ENCODE results near the gene PLAC9. TPM values are rescaled to one million over a fixed set of nuclear protein-coding genes. Genes with fewer than 3 reads are reported as not detected.
"Not testable (repeated sequence)": the region's sequence is repeated elsewhere in the genome, so short reads cannot be mapped to it uniquely, and the experiment has no call there.

Gene PLAC9
- total RNA-seq, 3 donors from 2014 or later: 7.5 to 66.2 (median 13.4) TPM

DNA sequence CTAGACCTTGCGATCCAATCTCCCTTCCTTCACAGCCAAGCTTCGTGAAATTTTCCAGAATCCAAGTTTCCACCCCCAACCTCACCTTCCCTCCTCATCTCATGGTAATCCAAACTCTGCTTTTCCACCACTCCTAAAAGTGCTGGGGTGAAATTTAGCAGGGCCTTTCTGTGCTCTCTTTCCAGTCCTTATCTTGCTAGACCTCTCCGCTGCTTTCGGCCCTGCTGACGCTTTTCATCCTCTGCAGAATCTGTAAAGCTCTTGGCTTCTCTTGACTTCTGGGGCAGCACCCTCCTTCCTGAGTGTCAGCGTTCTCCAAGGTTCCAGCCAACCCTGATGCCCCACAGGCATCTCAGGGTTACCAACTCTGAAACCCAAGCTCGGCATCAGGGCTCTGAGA, 7.7 kb downstream of the PLAC9 start:
- DNase-seq (ENCODE audit: low spot score in 2 of 2): no peak
- H3K9me3 ChIP-seq: no peaks in the 10 kb centered on the region
- H3K27me3 ChIP-seq: no peaks in the 10 kb centered on the region
- no peaks in the 10 kb centered on the region for H3K36me3 ChIP-seq
- intact Hi-C loops (cut with DNase I; ENCODE audit: low total_unique reads): loop anchor here (5.0 kb wide), 1 partner anchor 77 kb away; no protein-coding TSS in a partner anchor
- no peak for TF ChIP-seq POLR2A (IDR thresholded peaks at IDR 0.05)
- TF ChIP-seq, protein P1, sequence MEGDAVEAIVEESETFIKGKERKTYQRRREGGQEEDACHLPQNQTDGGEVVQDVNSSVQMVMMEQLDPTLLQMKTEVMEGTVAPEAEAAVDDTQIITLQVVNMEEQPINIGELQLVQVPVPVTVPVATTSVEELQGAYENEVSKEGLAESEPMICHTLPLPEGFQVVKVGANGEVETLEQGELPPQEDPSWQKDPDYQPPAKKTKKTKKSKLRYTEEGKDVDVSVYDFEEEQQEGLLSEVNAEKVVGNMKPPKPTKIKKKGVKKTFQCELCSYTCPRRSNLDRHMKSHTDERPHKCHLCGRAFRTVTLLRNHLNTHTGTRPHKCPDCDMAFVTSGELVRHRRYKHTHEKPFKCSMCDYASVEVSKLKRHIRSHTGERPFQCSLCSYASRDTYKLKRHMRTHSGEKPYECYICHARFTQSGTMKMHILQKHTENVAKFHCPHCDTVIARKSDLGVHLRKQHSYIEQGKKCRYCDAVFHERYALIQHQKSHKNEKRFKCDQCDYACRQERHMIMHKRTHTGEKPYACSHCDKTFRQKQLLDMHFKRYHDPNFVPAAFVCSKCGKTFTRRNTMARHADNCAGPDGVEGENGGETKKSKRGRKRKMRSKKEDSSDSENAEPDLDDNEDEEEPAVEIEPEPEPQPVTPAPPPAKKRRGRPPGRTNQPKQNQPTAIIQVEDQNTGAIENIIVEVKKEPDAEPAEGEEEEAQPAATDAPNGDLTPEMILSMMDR (IDR thresholded peaks at IDR 0.05): no peak
- TF ChIP-seq POLR2AphosphoS5 (IDR thresholded peaks at IDR 0.05): no peak
- H3K4me1 ChIP-seq: peaks cover 0 to 11% of the 10 kb centered on the region in 2 donors
- H3K27ac ChIP-seq: no peak overlapping the region
- H3K4me3 ChIP-seq: no peak overlapping the region

DNA sequence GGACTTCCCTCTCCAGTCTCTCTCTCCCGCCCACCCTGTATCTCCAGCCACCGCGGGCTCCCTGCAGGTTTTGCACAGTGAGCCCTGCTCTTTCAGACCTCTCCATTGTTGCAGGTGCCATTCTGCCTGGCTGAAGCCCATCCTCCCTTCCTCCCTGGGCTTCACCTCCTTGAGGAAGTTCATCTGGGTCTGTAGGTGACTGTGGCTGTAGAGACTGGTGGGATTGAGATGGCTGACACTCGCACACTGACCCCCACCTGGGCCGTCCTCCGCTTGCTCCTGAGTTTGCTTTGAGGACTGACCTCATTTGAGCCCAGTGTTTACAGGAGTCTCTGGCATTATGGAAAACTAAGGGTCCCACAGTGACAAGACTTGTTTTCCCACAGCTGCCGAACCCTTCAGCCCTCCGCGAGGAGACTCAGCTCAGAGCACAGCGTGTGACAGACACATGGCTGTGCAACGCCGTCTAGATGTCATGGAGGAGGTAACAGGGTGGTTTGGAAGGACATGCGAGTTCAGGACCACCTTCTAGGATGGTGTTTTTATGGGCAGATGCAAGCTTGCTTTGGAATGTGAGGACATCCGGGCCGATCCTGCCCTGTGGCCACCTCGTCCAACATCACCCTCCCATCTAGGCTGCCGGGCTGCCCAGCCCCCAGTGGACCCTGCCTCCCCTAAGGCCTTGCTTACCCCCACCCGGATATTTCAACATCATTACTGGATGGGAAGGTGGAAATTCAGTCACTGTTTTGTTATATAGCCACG, 9.3 kb downstream of the PLAC9 start:
- peaks cover 0 to 11% of the 10 kb centered on the region in 2 donors for H3K4me1 ChIP-seq
- TF ChIP-seq, protein P1 (IDR thresholded peaks at IDR 0.05): no peak
- TF ChIP-seq POLR2AphosphoS5 (IDR thresholded peaks at IDR 0.05): no peak
- TF ChIP-seq POLR2A (IDR thresholded peaks at IDR 0.05): no peak
- H3K27me3 ChIP-seq: no peaks in the 10 kb centered on the region
- intact Hi-C loops (cut with DNase I; ENCODE audit: low total_unique reads): loop anchor here (5.0 kb wide), 1 partner anchor 75 kb away; no protein-coding TSS in a partner anchor
- H3K4me3 ChIP-seq: no peak overlapping the region
- no peaks in the 10 kb centered on the region for H3K9me3 ChIP-seq
- H3K36me3 ChIP-seq: no peaks in the 10 kb centered on the region
- H3K27ac ChIP-seq: no peak overlapping the region
- DNase-seq (ENCODE audit: low spot score in 2 of 2): no peak

DNA sequence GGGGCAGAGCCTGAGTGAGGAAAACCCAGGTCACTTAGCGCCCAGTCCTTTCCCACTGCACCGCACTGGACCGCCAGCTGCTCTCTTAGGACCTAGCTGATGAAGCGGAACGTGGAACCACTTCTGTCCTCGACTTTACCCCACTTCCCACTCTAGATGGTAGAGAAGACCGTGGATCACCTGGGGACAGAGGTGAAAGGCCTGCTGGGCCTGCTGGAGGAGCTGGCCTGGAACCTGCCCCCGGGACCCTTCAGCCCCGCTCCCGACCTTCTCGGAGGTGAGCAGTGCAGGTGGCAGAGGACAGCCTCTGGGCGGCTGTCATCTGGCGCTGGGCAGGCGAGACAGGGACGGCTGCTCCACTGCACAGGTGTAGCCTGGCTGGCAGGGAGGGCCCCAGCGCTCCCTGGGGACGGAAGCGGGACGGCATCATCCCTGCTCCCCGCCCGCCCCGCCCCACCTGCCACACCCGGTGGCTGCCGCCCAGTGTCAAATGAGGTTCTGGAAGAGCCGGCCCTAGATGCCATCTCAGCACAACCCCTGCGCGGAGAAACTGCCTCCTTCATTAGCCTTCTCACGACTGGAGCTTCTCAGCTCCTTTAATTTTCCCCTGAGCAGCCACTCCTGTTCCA, 11.7 kb downstream of the PLAC9 start:
- no peak for DNase-seq (ENCODE audit: low spot score in 2 of 2)
- Histone ChIP-seq H3K27ac (peak overlapping the region; percentile 33 to 58), H3K4me1 (peaks cover 0 to 11% of the 10 kb centered on the region in 2 donors), H3K9me3 (peaks cover 5 to 7% of the 10 kb centered on the region in 2 donors), H3K36me3 (no peaks in the 10 kb centered on the region), H3K27me3 (no peaks in the 10 kb centered on the region), H3K4me3 (peak overlapping the region in 2 of 3 donors; percentile 30 to 44)
- TF ChIP-seq, protein P1 (IDR thresholded peaks at IDR 0.05): peak in 1 of 3 donors; percentile 15
- TF ChIP-seq POLR2A (IDR thresholded peaks at IDR 0.05) (no peak), POLR2AphosphoS5 (IDR thresholded peaks at IDR 0.05) (no peak)
- intact Hi-C loops (cut with DNase I; ENCODE audit: low total_unique reads): loop anchor here (5.0 kb wide), 1 partner anchor 73 kb away; no protein-coding TSS in a partner anchor

DNA sequence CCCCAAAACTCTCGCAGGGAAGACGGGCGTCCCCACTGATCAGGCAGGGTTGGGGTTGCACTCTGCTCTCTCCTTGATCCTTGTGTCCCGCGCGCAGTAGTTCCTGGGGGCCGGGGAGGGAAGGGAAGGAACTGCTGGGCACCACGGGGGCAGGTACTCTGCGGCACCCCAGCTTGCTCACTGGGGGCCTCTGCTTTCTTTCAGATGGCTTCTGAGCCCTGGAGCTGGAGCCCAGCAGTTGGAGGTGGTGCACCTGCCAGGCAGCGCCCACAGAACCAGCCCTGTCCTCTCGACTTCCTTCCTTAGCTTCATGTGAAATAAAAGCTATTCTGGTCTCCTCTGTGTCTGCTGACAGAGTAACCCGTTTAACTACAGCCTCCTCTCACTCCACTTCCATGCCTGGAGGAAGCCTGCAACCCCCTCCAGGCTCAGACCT, 12.2 kb downstream of the PLAC9 start:
- intact Hi-C loops (cut with DNase I; ENCODE audit: low total_unique reads): loop anchor here (5.0 kb wide), 1 partner anchor 73 kb away; no protein-coding TSS in a partner anchor
- Histone ChIP-seq H3K27me3 (no peaks in the 10 kb centered on the region), H3K4me3 (peak overlapping the region in 1 of 3 donors; percentile 44), H3K27ac (peak overlapping the region; percentile 33 to 58), H3K36me3 (no peaks in the 10 kb centered on the region), H3K4me1 (peaks cover 0 to 11% of the 10 kb centered on the region in 2 donors), H3K9me3 (peaks cover 7 to 10% of the 10 kb centered on the region in 2 donors)
- no peak for DNase-seq (ENCODE audit: low spot score in 2 of 2)
- TF ChIP-seq POLR2AphosphoS5 (IDR thresholded peaks at IDR 0.05): no peak
- TF ChIP-seq, protein P1 (IDR thresholded peaks at IDR 0.05): no peak
- TF ChIP-seq POLR2A (IDR thresholded peaks at IDR 0.05): no peak

DNA sequence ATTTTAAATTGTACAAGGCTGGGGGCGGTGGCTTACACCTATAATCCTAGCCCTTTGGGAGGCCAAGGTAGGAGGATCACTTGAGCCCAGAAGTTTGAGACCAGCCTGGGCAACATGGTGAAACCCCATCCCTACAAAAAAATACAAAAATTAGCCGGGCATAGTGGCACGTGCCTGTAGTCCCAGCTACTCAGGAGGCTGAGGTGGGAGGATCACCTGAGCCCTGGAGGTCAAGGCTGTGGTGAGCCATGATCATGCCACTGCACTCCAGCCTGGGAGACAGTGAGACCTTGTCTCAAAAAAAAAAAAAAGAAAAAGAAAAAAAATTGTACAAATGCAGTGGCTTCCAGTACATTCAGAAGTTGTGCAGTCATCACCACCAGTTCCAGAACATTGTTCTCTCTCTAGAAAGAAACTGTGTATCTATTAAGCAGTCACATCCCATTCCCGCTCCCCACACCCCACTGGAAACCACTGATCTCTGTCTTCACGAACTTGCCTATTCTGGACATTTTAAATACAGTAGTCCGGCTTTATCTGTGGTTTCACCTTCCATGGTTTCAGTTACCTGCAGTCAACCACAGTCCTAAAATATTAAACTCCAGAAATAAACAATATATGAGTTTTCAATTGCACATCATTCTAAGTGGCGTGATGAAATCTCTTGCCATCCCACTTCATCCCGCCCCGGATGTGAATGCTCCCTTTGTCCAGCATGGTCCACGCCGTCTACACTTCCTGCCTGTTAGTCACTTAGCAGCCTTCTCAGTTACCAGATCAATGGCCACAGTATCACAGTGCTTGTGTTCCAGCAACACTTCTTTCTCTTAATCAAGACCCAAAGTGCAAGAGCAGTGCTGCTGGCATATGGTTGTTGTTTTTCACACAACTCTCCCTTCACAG, 13.1 kb downstream of the PLAC9 start:
- H3K4me1 ChIP-seq: peaks cover 0 to 11% of the 10 kb centered on the region in 2 donors
- peaks cover 10% of the 10 kb centered on the region in 2 donors for H3K9me3 ChIP-seq
- peak overlapping the region in 1 of 2 donors; percentile 58 for H3K27ac ChIP-seq
- DNase-seq (ENCODE audit: low spot score in 2 of 2); intact Hi-C loops (cut with DNase I; ENCODE audit: low total_unique reads); H3K4me3 ChIP-seq; H3K27me3 ChIP-seq; H3K36me3 ChIP-seq: not testable (repeated sequence)

Measured in breast epithelium (tissue), 4 donors.